Fibroblast of peridontal ligament (primary cell): ENCODE results near the gene MSANTD1.
A peak's percentile ranks its signal among the peaks of the same experiment; 100 is the strongest.

Experiments used
- DNase-seq: peaks from one replicate; pipeline ENCODE4 v3.0.0-alpha.2; 2010; ENCODE audit errors: extremely low read depth

MSANTD1 gene

GRCh38 chr4:3263876-3264193 lies 14.9 kb downstream of the MSANTD1 start:
- DNase-seq, result no peak

GRCh38 chr4:3266076-3266475 lies 17.1 kb downstream of the MSANTD1 start:
- DNase-seq, result no peak

DNA sequence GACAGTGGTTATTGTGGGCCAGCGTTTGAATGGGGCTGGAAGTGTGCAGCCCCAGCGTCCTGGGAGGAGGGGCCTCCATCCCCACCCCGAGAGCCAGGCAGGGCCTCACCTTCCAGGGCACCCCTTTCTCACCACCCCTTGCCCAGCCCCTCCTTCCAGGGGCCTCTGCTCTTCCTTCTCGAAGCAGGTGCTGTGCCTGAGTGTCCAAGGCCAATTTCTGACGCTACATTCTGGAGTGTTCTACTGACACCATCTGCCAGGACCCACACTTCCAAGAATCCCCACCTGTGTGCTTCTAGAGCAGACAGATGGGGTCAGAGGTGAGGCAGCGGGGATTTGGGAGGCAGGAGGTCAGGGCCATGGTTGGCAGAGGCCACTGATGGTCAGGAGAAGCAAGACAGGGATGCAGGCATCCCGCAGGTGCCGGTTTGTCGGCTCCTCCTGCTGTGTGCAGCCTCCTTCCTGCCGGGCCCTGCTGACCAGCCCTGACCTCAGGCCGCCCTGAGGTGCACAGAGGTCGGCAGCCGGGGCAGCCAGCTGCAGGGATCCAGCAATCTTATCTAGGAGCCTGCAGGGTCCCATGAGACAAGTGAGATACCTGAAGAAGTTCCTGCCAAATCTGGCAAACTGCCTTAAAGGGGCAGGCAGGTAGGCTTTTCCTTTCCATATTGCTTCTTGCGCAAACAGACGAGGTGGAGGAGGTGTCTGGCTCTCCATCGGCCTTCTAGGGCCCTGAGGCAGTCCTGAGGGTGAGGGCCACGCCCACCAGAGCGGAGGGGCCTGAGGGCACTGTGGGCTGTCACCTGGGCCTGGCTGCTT lies 18.8 kb downstream of the MSANTD1 start:
- no peak for DNase-seq

DNA sequence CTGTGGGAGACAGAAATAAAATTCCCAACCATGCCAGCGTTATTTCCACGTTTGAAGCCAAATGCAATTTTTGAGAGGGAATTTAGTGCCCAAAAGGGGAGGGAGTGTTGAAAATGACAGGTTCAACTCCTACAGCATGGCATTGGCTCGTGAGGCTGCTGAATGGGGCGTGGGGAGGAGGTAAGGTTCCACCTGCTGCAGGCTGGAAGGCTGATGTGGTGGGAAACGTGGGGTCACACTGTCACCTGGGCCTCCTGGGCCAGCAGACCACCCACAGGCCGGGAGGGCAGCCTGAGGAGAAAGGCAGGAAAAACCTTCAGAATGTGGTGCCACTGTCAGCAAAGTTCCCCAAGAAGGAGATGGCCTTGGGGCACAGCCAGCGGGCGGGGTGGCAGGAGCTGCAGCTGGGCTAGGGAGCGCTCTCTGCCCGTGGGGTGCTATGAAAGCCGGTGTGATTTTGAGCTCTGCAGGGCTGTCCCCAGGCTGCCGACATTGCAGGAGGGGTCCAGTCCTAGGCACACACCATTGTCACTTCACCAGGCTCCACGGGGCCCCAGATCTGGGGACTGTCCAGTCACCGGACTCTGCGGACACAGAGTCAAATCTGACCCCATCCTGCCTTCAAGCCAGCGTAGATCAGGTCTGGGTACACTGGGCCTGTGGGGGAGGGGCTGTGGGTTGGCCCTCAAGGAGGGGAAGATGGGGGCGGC lies 19.6 kb downstream of the MSANTD1 start:
- DNase-seq, result no peak

- DNase-seq, result no peak
These were observed 20.4 kb downstream of the MSANTD1 start for GRCh38 chr4:3269105-3269927.

DNA sequence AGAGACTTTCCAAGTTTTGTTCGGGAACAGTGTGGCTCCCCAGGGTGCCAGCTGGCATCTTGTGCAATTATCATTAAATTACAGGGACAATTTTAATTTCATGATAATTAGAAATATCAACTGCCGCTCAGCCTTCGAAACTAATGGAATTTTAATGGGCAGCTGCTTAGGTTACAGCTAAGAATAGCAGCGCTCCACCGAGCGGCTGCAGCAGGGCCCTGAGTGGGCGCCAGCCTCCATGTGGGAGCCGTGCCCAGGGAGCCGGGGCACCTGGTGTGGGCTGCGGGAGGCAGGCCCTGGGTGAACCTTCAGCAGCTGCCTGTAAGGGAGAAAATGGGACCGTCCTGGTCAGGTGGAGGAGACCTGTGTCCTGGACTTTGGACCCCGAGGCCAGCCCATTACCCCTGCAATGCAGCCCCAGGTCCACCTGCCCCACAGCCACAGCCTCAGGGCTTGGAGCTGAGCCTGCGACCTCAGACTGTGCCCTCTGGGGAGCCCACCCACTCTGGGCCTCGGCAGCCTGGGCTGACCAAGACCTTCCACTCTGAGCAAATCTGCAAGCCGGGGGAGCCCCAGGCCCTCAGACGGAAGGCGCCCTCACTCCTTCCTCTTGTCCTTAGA lies 21.1 kb downstream of the MSANTD1 start:
- DNase-seq, result no peak

DNA sequence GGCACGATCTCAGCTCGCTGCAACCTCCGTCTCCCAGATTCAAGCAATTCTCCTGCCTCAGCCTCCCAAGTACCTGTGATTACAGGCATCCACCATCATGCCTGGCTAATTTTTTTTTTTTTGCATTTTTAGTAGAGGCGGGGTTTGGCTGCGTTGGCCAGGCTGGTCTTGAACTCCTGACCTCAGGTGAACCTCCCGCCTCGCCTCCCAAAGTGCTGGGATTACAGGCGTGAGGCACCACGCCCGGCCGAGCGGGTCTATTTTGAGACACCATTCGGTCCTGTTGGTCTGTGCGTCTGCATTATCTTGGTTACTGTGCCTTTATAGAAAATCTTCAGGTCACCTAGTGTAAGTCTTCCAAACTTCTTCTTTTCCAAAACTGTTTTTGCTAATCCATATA lies 22.2 kb downstream of the MSANTD1 start:
- no peak for DNase-seq

DNA sequence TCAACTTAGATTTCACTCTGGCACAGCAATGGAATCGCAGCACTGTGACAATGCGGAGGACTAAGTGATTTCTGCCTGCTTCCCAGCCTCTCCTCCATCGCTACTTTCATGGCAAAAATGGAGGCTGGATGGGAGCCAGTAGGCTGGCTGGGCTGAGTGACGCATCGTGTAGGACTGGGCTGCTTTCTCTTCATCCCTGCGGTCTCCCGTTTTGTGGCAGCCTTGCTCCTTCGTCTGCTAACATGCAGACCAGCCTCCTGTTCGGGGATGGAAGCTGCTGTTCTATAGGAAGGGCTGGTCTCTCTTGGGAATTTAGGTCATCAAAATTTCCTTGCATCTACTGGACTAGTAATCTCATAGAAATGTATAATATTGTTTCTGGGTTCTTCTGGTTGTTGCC lies 28.0 kb downstream of the MSANTD1 start:
- DNase-seq, result no peak

- DNase-seq, result no peak
These were observed 31.5 kb downstream of the MSANTD1 start for GRCh38 chr4:3280466-3280865.

DNA sequence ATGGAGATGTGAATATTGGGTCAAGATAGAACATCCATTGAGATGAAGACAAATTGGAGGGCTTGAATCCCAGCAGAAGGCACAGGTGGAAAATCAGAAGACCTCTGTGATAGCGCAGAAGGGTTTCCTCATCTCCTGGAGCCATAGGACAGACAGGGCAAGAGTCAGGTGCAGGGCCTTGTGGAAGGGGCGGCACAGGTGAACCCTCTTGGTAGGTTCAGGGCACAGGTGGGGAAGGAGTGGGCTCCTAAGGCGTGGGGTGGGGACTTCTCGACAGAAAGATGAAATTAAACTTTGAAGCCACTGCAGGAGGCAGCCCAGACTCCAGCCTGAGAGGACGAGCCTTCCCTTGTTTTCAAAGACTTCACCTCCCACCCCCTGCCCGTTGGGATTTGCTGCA lies 34.5 kb downstream of the MSANTD1 start:
- no peak for DNase-seq

DNA sequence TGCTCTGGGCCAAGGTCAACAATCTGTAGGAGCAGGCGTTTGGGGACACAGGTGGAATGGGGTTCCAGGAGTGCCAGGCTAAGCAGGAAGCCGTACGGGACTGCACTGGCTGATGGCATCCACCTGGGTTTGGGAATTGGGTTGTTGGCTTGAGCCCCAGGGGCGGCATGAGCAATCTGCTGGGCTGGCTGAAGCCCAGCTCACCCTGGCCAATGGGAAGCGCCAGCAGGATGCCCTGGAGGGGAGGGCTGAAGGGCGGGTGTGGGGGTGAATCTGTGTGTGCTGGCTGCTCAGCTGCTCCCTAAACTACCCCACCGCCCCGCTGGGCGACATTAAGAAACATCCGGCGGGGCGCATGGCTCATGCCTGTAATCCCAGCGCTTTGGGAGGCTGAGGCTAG lies 35.0 kb downstream of the MSANTD1 start:
- no peak for DNase-seq

GRCh38 chr4:3284734-3285557 lies 36.0 kb downstream of the MSANTD1 start:
- no peak for DNase-seq

DNA sequence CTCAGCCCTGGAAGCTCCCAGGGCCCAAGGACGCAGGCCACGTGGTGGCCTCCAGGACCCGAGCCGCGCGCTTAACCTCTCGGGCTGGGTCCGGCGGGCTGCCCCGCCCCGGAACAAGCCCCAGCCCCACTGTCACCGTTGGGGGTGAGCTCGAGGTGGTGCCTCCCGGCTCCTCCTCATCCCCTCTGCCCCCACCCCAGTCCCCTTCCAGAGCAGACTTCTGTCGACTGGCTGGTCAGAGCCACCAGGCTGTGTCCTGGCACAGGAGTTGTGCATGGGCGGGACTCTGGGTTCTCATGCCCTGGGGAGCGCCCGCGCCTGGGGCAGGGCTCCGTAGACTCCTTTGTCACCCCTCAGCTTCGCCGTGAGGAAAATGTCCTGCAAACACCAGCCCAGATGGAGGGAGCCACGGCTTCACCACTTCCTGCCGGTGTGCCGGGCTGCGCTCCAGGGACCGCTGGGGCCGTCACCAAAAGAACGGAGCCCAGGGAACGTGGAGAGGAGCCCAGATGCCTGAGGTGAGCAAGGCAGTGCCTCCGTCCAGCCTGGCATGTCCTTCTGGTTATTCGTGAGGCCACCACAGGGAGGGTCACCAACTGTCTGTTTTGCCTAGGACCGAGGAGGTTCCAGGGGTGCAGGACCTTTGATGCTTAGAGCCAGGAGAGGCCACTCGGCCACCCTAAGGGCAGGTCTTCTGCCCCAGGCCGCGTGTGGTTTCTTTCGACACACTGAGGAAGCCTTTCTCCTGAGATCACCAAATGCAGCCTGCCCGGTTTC lies 36.8 kb downstream of the MSANTD1 start:
- DNase-seq, result peak; percentile 78

DNA sequence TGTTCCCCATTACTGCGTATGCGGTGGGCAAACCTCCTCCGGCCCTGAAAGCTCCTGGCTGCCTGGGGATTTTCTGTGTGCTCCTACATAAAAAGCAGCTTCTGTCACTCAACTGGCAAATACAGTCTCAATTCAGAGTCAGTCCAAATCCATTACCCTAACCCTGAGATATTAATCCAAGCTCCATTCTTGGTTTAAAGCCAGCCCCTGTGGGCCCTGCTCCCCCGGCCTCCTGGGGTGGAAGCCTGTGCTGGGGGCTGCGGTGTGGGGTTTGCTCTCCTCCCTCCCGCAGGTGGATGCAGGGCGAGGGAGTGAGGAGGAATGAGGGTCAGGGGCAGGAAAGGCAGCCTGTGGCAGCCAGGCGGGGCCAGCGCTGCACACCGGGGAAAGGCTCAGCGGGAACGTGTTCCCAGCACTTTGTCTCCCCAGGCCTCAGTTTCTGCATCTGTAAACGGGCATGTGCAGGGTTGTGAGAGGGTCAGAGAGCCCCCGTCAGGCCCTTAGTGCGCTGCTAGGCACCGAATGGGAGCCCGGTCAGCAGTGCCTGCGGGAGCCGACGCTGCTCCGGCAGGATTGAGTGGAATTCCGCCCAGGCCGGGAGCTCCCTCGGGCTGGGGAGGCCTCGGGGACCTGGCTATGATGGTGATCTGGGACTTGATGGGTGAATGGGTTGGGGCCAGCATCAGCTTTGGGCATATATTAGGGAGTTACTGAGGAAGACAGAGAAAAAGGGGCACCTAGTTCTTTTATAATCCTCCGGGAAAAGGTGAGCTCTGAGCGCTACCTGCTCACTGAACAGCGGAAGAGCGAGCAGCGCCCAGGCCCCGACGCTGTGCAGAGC lies 37.6 kb downstream of the MSANTD1 start:
- no peak for DNase-seq

DNA sequence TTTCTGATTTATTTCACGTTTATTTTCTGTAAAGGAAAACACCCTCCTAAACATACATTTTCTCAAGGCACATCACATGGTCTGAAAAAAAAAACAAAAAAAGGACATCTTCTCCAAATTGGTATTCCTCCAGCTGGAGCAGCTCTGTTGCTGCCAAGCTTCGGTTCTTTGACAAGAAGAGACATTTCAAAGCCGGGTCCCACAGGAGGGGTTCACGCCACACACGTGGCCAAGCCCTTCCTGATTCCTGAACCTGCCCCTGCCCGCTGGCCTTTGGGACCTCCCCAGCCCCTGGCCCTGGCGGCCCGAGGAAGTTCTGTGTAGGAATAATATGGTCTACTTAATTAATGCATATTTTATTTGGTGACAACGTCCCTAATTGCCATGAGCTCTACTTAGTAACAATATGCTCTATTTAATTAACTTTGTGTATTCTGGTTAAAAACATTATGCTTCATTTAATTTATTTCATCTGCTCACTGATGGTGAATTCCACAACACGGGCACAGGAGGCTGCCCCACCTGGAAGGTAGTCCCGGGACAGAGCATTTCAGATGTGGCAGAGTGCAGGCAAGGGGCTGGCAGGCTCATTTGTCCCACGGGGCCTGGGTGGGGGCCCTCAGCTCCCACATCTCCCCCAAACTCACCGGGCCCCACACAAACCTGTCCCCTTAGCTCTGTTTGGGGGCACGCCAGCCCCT lies 38.5 kb downstream of the MSANTD1 start:
- no peak for DNase-seq

GRCh38 chr4:3287972-3288570 lies 39.1 kb downstream of the MSANTD1 start:
- no peak for DNase-seq

GRCh38 chr4:3288571-3289094 lies 39.7 kb downstream of the MSANTD1 start:
- DNase-seq, result no peak

GRCh38 chr4:3290476-3290875 lies 41.5 kb downstream of the MSANTD1 start:
- DNase-seq, result no peak
